ENCODE results near the gene MEX3C. TPM values are rescaled to one million over a fixed set of nuclear protein-coding genes. Genes with fewer than 3 reads are reported as not detected.

The MEX3C gene
- total RNA-seq, 4 donors from 2014 or later = 31.6 to 42.0 (median 37.6) TPM

- Histone ChIP-seq H3K4me1 (no peaks in the 10 kb centered on the region), H3K27ac (no peak overlapping the region), H3K36me3 (no peaks in the 10 kb centered on the region), H3K4me3 (no peak overlapping the region), H3K9me3 (no peaks in the 10 kb centered on the region), H3K27me3 (no peaks in the 10 kb centered on the region)
- DNase-seq (ENCODE audit: low spot score in 2 of 2) = no peak
- 88% methylated on average over 19 of the region's 21 CpGs for WGBS
- TF ChIP-seq POLR2AphosphoS5 (IDR thresholded peaks at IDR 0.05) = no peak
- no peak for TF ChIP-seq EP300 (IDR thresholded peaks at IDR 0.05)
- TF ChIP-seq POLR2A (IDR thresholded peaks at IDR 0.05) = no peak
- TF ChIP-seq, protein P1, sequence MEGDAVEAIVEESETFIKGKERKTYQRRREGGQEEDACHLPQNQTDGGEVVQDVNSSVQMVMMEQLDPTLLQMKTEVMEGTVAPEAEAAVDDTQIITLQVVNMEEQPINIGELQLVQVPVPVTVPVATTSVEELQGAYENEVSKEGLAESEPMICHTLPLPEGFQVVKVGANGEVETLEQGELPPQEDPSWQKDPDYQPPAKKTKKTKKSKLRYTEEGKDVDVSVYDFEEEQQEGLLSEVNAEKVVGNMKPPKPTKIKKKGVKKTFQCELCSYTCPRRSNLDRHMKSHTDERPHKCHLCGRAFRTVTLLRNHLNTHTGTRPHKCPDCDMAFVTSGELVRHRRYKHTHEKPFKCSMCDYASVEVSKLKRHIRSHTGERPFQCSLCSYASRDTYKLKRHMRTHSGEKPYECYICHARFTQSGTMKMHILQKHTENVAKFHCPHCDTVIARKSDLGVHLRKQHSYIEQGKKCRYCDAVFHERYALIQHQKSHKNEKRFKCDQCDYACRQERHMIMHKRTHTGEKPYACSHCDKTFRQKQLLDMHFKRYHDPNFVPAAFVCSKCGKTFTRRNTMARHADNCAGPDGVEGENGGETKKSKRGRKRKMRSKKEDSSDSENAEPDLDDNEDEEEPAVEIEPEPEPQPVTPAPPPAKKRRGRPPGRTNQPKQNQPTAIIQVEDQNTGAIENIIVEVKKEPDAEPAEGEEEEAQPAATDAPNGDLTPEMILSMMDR (IDR thresholded peaks at IDR 0.05) = no peak
Observed at GRCh38 chr18:51137026-51137729, 60.3 kb downstream of the MEX3C start.

- H3K36me3 ChIP-seq = no peaks in the 10 kb centered on the region
- 72% methylated on average over 6 of the region's 6 CpGs for WGBS
- no peak overlapping the region for H3K27ac ChIP-seq
Observed at GRCh38 chr18:51135795-51136194, 61.7 kb downstream of the MEX3C start.

DNA sequence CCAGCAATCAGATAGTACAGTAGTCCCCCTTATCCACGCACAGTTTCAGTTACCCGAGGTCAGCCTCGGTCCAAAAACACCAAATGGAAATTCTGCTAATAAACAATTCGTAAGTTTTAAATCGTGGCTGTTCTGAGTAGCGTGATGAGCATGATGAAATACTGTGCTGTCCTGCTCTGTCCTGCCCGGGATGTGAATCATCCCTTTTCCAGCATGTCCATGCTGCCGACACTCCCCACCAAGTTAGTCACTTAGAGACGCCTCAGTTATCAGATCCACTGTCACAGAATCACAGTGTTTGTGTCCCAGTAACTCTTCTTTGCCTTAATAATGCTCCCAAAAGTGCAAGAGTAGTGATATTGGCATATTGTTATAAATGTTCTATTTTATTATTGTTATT lies 62.1 kb downstream of the MEX3C start:
- H3K27me3 ChIP-seq = no peaks in the 10 kb centered on the region
- H3K4me3 ChIP-seq = no peak overlapping the region
- no peaks in the 10 kb centered on the region for H3K4me1 ChIP-seq
- TF ChIP-seq POLR2AphosphoS5 (IDR thresholded peaks at IDR 0.05) = no peak
- TF ChIP-seq EP300 (IDR thresholded peaks at IDR 0.05) = no peak
- no peak for TF ChIP-seq POLR2A (IDR thresholded peaks at IDR 0.05)
- DNase-seq (ENCODE audit: low spot score in 2 of 2) = no peak
- no peak overlapping the region for H3K27ac ChIP-seq
- WGBS = 57% methylated on average over 9 of the region's 9 CpGs
- H3K36me3 ChIP-seq = no peaks in the 10 kb centered on the region
- no peaks in the 10 kb centered on the region for H3K9me3 ChIP-seq

More at GRCh38 chr18:51135795-51136194, 61.7 kb downstream of the MEX3C start:
- H3K9me3 ChIP-seq = no peaks in the 10 kb centered on the region
- TF ChIP-seq EP300 (IDR thresholded peaks at IDR 0.05) (no peak), POLR2A (IDR thresholded peaks at IDR 0.05) (no peak), POLR2AphosphoS5 (IDR thresholded peaks at IDR 0.05) (no peak)
- TF ChIP-seq, protein P1 (IDR thresholded peaks at IDR 0.05) = no peak
- no peak for DNase-seq (ENCODE audit: low spot score in 2 of 2)
- H3K4me3 ChIP-seq = no peak overlapping the region
- H3K27me3 ChIP-seq = no peaks in the 10 kb centered on the region
- no peaks in the 10 kb centered on the region for H3K4me1 ChIP-seq

DNA sequence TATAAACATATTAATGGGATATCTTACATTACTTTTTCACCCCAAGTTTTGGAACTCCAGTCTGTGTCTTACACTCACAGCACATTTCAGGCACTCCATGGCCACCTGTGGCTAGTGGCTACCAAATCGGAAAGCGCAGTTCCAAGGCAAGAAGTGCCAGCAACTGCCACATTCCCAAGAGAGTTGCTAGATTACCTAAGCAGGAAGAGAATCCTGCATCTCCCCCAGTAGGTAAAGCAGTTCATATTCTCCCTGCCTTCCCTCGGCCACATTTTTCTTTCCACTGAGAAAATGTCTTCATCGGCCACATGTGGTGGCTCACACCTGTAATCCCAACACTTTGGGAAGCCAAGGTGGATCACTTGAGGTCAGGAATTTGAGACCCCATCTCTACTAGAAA lies 62.8 kb downstream of the MEX3C start:
- no peaks in the 10 kb centered on the region for H3K9me3 ChIP-seq
- no peak overlapping the region for H3K4me3 ChIP-seq
- 89% methylated on average over 4 of the region's 4 CpGs for WGBS
- H3K36me3 ChIP-seq = no peaks in the 10 kb centered on the region
- H3K27me3 ChIP-seq = no peaks in the 10 kb centered on the region
- DNase-seq (ENCODE audit: low spot score in 2 of 2) = no peak
- H3K4me1 ChIP-seq = no peaks in the 10 kb centered on the region
- TF ChIP-seq EP300 (IDR thresholded peaks at IDR 0.05) (no peak), POLR2A (IDR thresholded peaks at IDR 0.05) (no peak), POLR2AphosphoS5 (IDR thresholded peaks at IDR 0.05) (no peak)
- TF ChIP-seq, protein P1 (IDR thresholded peaks at IDR 0.05) = no peak
- no peak overlapping the region for H3K27ac ChIP-seq

GRCh38 chr18:51133580-51134160 lies 63.8 kb downstream of the MEX3C start:
- Histone ChIP-seq H3K27ac (no peak overlapping the region), H3K4me1 (no peaks in the 10 kb centered on the region), H3K27me3 (no peaks in the 10 kb centered on the region), H3K9me3 (no peaks in the 10 kb centered on the region), H3K4me3 (no peak overlapping the region), H3K36me3 (no peaks in the 10 kb centered on the region)
- no peak for TF ChIP-seq POLR2AphosphoS5 (IDR thresholded peaks at IDR 0.05)
- TF ChIP-seq, protein P1 (IDR thresholded peaks at IDR 0.05) = no peak
- no peak for TF ChIP-seq EP300 (IDR thresholded peaks at IDR 0.05)
- no peak for DNase-seq (ENCODE audit: low spot score in 2 of 2)
- 74% methylated on average over 12 of the region's 12 CpGs for WGBS
